Stimulated activated naive CD4-positive, alpha-beta T cell treated with Interleukin-2 at 50 U/mL for 16 hours (primary cell): ENCODE results near the gene RNU1-1.
"Not testable (repeated sequence)": the region's sequence is repeated elsewhere in the genome, so short reads cannot be mapped to it uniquely, and the experiment has no call there.

Experiments
- DNase-seq: peaks from one replicate; lab custom pipeline; 2025; lab: John Stamatoyannopoulos, UW

RNU1-1 gene

DNA sequence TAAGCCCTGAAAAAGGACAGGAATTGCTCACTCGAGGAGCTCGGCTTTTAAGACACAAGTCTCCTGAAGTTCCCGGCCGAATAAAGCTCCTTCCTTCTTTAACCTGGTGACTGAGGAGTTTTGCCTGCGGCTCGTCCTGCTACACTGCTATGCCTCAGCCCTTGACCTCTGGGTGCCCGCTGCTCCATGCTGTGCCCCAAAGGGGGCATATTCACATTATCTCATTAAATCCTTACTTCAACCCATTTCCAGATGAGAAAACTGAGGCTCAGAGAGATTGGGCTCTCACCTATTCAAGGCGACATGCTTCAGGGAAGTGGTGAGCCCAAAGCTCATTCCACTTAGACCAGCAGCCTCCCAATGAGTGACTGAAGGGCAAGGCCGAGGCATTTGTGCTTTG, 20.4 kb downstream of the RNU1-1 start:
- DNase-seq, result not testable (repeated sequence)

DNA sequence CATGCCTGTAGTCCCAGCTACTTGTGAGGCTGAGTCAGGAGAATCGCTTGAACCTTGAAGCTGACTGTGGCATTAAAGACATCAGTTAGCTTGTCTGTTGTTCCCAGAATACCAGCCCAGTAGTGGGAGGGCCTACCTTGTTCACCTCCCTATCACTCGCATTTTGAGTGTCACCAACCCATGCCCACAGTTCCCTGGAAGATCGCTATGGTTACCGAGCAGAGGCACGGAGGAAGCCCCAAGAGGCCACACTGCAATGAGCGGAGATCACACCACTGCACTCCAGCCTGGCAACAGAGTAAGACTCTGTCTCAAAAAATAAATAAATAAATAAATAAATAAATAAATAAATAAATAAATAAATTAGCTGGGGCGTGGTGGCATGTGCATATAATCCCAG, 21.1 kb downstream of the RNU1-1 start:
- not testable (repeated sequence) for DNase-seq

DNA sequence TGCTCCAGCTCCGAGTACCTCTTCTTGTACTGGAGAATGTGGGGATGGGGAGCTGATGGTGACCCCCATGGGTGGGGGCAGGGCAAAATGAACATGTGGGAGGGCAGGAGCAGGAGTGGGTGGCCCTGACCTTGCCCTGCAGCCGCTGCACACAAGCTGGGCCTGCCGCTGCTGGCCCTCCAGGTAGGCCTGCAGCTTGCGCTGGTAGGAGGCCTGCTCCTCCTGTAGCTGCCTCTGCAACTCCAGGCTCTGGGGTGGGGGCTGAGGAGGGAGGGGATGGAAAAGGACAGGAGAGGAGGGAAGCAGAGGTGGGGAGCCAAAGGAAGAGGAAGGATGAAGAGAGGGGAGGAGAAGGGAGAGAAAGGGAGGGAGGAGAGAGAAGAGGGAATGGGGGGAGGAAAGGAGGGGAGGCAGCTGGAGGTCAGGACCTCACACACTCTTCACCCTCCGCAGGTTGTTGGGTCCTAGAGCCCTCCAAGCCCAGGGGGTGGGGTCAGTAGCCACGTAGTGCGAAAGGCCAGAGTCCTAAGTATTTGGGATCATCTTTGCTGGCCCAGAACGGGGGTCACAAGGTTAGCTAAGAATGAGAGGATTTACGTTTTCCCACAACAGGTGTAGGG, 22.9 kb downstream of the RNU1-1 start:
- no peak for DNase-seq

DNA sequence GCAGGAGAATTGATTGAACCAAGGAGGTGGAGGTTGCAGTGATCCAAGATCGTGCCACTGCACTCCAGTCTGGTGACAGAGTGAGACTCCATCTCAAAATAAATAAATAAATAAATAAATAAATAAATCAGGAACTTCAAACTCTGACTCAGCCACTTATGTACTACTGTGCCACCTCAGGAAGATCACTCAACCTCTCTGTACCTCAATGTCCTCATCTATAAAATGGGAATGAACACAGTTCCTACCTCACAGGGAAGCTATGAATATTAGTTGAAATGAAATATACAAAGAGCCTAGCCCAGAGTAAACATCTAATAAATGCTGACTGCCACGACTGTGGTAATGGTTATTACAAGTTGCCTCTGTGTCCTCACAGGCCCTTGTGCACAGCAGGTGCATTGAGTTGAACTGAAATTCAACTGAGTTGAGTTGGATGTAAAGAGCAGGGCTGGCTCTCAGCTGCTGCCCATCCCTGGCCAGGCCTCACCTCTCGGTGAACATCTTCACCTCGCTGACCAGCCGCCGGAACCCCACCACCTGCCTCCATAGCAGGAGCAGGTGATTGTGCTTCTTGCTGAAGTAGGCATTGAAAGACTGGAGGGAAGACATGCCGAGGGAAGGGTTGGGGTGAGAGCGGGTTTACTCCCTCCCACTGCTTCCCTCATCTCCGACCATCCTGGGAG, 24.7 kb downstream of the RNU1-1 start:
- DNase-seq, result not testable (repeated sequence)

DNA sequence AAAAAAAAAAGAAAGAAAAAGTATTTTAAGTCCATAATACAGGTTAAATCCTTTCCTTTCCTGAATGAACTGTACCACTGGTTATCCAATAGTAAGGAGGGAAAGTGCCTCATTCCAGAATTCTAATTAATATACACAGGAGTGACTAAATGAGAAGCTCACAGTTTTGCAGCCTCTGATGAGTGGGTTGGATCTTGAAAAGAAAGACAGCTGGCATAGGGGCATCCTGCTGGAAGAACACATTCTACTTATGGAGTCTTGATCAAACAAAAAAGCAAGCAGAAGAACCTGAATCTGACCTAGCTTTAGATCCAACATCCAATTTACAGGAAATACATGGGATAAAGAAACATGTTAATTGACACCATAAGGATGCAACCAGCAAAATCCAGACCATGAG, 27.1 kb downstream of the RNU1-1 start:
- not testable (repeated sequence) for DNase-seq

DNA sequence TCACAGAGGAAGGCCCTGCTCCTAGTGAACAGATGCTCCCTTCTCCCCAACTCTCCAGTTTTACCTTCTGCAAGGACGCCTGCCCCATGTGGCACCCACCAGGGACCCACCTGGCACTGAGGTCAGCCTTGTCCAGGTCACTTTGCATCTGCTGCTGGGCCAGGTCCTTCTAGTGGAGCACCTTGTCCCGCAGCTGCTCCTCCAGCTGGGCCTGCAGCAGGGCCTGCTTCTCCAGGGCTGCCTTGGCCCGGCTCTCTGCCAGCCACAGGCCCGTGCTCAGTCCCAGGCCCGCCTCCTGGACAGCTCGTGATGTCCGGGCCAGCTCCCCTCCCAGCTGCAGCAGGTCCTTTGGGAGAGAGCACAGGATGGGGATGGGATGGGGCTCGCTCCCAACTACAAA, 27.8 kb downstream of the RNU1-1 start:
- DNase-seq, result not testable (repeated sequence)

DNA sequence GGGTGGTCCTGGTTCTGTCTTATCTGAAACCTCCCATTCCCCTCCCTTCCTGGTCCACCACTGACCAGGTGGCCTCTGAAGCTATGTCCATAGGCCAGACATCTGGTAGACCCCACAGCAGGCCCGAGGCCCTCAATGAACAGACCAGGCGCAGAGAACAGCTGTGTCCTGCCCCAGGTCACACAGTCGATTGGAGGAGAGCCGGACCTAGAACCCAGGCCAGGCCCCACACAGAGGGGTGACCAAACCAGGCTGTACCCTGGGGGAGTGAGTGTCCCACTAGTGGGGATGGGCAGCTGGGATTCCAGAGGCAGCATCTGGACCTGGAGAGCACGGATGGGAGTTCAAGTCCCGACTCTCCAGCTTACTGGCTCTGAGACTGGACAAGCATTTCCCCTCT, 29.2 kb downstream of the RNU1-1 start:
- DNase-seq, result no peak

DNA sequence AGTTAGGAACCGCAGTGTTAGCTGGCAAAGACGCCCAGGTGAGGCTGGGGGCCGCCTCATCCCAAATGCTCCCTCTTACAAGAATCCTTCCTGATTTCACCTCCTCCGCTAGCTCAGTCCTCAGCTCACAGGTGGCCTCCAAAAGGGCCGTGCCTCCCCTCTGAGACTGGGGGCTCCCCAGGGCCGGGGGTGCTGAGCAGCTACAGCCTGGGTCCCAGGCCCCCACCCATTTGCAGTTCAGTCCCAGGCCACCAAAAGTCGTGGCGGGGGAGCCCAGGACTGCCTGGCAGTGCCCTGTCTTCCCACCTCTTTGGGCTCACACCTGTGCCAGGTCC, 29.6 kb downstream of the RNU1-1 start:
- DNase-seq, result no peak

DNA sequence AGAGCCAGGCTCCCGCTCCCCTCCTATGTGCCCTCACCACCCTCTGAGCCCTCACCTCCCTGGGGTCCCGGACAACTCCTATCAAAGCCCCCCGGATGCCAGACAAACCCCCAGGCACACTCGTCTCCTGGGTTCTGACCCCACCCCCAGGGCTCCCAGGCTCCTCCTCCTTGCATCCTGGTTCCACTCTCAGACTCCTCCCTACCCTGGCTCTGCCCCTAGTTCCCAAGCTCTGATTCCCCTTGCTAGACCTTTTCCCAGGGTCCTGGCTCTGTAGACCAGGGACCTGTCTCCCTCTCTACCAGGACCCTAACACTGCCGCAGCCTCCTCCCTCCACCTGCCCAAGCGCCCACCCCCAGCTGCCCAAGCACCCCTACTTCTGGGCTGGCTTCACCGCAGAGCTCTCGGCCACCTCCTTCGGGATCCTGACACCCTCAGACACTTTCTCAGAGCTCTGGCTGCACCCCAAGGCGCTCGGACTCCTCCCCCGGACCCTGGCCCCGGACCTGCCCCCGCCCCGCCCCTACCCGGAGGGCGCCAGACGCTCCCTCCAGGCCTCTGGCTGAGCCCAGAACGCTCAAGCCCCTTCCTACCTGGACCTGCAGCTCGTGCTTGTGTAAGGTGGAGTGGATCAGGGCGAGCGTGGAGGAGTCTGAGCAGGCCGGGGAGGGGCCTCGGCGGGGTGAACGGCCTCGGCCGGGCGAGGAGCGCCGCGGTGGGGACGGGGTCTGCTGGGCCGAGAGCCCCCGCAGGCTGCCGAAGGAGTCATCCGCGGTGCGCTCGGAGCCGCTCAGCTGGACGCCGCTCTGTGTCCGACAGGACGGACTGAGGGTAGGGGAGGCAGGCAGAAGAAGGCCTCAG, 30.2 kb downstream of the RNU1-1 start:
- not testable (repeated sequence) for DNase-seq

DNA sequence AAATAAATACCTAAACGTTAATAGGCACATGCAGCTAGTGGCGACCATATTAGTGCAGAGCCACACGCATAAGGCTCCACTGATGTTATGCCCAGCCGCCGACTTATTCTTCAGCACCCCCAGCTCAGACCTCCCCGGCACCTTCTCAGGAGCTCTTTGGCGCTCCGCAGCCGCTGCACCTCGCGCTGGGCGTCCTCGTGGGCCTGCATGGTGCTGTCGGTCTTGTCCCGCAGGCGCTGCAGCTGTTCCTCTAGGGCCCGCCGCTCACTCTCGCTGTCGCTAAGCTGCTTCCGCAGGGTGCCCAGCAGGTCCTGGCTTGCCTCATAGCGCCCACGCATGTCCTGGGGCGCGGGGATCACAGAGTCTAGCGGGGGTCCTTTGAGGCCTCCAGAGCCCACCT, 30.9 kb downstream of the RNU1-1 start:
- not testable (repeated sequence) for DNase-seq

DNA sequence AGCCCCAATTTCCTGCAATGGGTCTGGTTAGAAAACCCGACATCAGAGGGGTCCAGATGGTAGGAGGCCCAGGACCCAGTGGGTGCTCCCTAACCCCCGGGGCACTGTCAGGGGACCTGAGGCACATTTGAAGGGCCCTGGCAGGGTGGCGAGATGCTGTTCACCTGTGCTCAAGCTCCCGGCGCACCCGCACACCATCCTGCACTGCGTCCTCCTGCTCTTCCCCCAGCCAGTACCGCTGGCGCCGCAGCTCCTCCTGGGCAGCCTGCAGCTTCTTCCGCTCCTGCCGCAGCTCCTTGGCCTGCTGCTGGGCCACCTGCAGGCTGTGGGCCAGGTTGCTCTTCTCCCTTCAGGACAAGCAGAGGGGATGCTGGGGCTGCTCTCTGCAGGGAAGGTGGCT, 36.0 kb downstream of the RNU1-1 start:
- no peak for DNase-seq

DNA sequence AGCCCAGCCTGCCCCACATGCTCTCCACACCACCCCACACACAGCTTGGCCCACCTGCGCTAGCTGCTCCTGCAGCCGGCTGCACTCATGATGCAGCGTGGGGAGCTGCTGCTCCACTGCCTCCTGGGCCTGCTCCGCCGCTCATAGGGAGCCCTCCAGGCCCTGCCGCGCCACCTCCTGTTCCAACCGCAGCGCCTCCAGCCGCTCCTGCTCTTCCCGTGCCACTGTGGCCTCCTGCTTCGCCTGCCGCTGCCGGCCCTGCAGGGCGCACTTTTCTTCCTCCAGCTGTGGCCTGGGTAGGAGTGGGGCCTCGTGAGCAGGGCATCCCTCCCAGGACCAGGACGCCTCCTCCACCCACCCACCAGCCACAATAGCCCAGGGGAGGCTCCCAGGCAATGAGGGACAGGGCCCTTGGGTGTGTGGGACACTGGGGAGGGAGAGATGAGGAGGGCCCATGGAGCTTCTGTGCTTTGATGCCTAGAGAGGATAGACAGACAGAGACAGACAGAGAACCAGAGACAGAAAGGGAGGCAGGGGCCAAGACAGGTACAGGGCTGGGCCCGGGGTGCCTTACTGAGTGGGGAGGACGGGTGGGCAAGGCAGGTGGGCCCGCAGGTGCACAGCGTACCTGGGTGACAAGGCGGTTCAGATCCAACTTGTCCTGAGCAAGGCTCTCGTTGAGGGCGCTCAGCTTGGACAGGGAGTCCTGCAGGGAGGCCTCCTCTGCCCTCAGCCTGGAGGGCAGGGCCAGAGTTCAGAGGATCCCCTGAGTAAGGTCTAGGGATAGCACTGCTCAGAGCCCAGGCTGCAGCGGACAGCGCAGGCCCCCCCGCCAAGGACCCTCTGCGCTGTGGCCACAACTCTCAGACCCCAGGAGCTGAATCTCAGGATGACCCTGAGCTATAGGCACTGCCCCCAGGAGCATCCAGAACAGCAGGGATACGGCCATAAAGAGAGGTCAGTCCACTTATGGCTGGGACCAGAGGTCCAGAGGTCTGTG, 38.0 kb downstream of the RNU1-1 start:
- not testable (repeated sequence) for DNase-seq

DNA sequence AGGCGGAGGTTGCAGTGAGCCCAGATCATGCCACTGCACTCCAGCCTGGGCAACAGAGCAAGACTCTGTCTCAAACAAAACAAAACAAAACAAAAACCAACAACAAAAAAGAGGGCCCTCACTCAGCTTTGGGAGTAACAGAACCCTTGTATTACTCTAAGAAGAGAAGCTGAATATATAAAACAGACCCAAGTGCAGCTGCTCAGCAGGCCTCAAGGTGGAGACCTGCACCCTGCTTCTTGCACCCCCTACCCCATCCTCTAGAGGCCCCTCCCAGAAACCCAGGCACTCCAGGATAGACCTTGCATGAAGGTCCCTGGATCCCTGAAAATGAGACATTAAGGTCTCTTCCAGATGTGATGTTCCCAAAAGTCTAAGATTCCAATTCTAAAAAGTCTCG, 39.2 kb downstream of the RNU1-1 start:
- DNase-seq, result not testable (repeated sequence)

DNA sequence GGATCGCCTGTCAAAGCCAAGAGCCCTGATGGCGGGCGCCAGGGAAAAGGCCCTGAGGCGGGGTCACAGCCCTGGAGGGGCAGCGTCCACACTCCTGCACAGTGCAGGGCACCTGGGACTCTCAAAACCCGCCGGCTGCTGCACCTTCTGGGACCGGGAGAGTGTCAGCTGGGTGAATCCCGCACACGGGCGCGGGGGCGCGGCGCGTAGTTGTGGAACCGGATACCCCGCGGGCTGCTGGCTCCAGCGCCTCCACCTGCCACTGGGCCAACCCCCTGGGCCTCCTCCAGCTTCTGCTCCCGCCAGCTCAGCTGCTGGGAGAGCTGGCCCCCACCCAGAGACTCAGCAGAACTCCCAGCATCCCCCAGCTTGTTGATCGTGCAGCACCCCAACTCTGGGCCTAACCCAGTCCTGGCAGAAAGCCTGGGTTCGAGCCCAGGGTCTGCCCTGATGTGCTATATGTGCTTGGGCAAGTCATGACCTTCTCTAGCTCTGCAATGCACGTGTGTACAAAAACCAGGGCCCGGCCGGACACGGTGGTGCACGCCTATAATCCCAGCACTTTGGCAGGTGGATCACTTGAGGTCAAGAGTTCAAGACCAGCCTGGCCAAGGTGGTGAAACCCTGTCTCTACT, 39.8 kb downstream of the RNU1-1 start:
- no peak for DNase-seq

DNA sequence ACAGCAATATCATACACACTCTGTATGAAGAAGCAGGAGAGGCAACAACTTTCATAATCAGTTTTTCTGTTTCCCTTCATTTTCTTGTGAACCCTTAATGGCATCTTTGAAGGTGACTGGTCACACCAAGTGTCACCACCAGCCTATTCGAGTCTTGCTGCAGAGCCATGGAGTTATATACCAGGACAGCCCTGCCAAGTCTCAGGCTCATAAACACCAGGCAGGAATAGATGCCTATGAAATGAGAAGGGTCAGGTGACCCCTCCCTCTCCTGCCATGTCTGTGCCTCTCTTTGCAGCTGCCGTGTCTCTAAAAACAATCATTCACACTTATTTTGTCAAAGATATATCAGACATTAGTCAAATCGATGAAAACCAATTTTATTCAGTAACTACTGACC, 45.5 kb downstream of the RNU1-1 start:
- no peak for DNase-seq

DNA sequence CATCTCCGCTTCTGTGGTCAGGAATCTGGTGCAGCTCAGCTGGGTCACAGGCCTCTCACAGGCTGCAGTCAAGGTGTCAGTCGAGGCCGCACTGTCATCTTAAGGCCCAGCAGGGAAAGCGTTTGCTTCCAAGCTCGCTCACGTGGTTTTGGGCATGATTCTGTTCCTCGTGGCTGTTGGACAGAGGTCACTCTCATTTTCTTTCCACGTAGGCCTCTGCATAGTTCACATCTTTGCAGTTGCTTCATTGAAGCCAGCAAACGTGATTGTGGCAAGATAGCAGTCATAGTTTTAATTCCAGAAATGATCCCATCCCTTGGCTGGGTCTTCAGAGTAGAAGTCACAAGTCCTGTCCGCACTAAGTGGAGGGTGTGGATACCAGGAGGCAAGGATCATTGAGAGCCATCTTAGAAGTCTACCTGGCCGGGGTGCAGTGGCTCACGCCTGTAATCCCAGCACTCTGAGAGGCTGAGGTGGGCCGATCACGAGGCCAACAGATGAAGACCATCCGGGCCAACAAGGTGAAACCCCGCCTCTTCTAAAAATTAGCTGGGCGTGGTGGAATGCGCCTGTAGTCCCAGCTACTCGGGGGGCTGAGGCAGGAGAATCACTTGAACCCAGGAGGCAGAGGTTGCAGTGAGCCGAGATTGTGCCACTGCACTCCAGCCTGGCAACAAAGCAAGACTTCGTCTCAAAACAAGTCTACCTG, 49.0 kb downstream of the RNU1-1 start:
- DNase-seq, result no peak
